OCI-LY7 (cell line): Measurements from ENCODE around the gene DKK3.

Experiments used
- EZH2phosphoT487 ChIP-seq: fragments of 200-600 bp; sonication (generic); IDR thresholded peaks from 2 replicates; pipeline ENCODE4 v1.6.1; 2018; ENCODE audit warnings: low read depth, borderline replicate concordance, mild to moderate bottlenecking, mixed run types, antibody characterized with exemption, low read length, moderate library complexity, mixed read lengths
- TF ChIP-seq, protein P1 (sequence below): fragments of 200-600 bp; sonication (generic); conservative IDR thresholded peaks from 2 replicates; pipeline ENCODE4 v1.5.1; 2014; ENCODE audit warnings: mild to moderate bottlenecking, antibody characterized with exemption, low read length, moderate library complexity, mixed read lengths

- TF ChIP-seq, protein P1, sequence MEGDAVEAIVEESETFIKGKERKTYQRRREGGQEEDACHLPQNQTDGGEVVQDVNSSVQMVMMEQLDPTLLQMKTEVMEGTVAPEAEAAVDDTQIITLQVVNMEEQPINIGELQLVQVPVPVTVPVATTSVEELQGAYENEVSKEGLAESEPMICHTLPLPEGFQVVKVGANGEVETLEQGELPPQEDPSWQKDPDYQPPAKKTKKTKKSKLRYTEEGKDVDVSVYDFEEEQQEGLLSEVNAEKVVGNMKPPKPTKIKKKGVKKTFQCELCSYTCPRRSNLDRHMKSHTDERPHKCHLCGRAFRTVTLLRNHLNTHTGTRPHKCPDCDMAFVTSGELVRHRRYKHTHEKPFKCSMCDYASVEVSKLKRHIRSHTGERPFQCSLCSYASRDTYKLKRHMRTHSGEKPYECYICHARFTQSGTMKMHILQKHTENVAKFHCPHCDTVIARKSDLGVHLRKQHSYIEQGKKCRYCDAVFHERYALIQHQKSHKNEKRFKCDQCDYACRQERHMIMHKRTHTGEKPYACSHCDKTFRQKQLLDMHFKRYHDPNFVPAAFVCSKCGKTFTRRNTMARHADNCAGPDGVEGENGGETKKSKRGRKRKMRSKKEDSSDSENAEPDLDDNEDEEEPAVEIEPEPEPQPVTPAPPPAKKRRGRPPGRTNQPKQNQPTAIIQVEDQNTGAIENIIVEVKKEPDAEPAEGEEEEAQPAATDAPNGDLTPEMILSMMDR = no peak
- TF ChIP-seq EZH2phosphoT487 = no peak
Measured at GRCh38 chr11:12013781-12014180, 5.4 kb upstream of the DKK3 start.
